ENCODE measurements around the gene MEI1.

DNA sequence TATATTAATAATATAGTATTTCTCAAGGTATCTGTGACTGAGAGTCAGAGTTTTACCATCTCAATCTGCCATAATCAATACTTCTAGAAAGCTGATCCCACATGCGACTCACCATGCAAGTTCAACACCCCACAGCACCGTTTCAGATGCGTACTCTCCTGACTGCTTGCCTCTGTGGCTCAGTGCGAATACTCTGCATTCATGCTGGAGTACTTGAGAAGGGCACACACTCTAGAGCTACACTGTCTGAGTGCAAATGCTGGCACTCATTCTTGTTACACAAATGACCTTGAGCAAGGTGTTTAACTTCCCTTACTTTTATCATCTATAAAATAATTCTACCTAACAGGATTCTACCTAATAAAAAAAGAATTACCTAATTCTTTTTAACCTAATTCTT lies 23.2 kb upstream of the MEI1 start:
- TF ChIP-seq POLR2A (IDR thresholded peaks at IDR 0.05) = no peak
- TF ChIP-seq, protein P1, sequence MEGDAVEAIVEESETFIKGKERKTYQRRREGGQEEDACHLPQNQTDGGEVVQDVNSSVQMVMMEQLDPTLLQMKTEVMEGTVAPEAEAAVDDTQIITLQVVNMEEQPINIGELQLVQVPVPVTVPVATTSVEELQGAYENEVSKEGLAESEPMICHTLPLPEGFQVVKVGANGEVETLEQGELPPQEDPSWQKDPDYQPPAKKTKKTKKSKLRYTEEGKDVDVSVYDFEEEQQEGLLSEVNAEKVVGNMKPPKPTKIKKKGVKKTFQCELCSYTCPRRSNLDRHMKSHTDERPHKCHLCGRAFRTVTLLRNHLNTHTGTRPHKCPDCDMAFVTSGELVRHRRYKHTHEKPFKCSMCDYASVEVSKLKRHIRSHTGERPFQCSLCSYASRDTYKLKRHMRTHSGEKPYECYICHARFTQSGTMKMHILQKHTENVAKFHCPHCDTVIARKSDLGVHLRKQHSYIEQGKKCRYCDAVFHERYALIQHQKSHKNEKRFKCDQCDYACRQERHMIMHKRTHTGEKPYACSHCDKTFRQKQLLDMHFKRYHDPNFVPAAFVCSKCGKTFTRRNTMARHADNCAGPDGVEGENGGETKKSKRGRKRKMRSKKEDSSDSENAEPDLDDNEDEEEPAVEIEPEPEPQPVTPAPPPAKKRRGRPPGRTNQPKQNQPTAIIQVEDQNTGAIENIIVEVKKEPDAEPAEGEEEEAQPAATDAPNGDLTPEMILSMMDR (IDR thresholded peaks at IDR 0.05 in 4 of 5, conservative IDR thresholded peaks at IDR 0.05 in 1 of 5) = no peak

Measured in gastrocnemius medialis (tissue), 4 donors.